ENCODE results near the gene HIRA. TPM values are rescaled to one million over a fixed set of nuclear protein-coding genes. Genes with fewer than 3 reads are reported as not detected.

Gene HIRA
- total RNA-seq: 10 to 100 TPM; 14.8 to 23.0 (median 17.2) TPM

- no peak for TF ChIP-seq CTCF (IDR thresholded peaks at IDR 0.05; ENCODE audit: low read depth)
Observed at GRCh38 chr22:19431649-19432132, at the start of gene HIRA. HIRA (minus strand) TSS chr22:19431733; CDS start chr22:19431476, 257 bp downstream.

- no peak for TF ChIP-seq CTCF (IDR thresholded peaks at IDR 0.05; ENCODE audit: low read depth)
Observed at GRCh38 chr22:19480789-19481188, 49.3 kb upstream of the HIRA start.

GRCh38 chr22:19480173-19480568, 48.6 kb upstream of the HIRA start:
- TF ChIP-seq CTCF (IDR thresholded peaks at IDR 0.05; ENCODE audit: low read depth): no peak

- TF ChIP-seq CTCF (IDR thresholded peaks at IDR 0.05; ENCODE audit: low read depth): no peak
Observed at GRCh38 chr22:19479355-19480172, 48.0 kb upstream of the HIRA start, which contains the start of gene CDC45. CDC45 (plus strand) TSS chr22:19479920; CDS start chr22:19479969, 49 bp downstream.

GRCh38 chr22:19478901-19479354, 47.4 kb upstream of the HIRA start, which contains the start of gene UFD1:
UFD1 (minus strand) TSS chr22:19479193; CDS start chr22:19479085, 108 bp downstream.
- TF ChIP-seq CTCF (IDR thresholded peaks at IDR 0.05; ENCODE audit: low read depth): no peak

- no peak for TF ChIP-seq CTCF (IDR thresholded peaks at IDR 0.05; ENCODE audit: low read depth)
Observed at GRCh38 chr22:19478045-19478900, 46.7 kb upstream of the HIRA start.
